Cardiac muscle cell (in vitro differentiated cells and primary cell): ENCODE data around the gene SCGB1C1. TPM values are rescaled to one million over a fixed set of nuclear protein-coding genes. Genes with fewer than 3 reads are reported as not detected.
"Not testable (repeated sequence)": the region's sequence is repeated elsewhere in the genome, so short reads cannot be mapped to it uniquely, and the experiment has no call there.

Experiments used
- DNase-seq, 2 donors: peaks; one replicate each; pipeline versions ENCODE4 v3.0.0 to v3.0.0-alpha.2; 2010 to 2017; ENCODE audit warnings: low read depth in 1 of 2, low spot score in 1 of 2
- H3K27ac ChIP-seq: fragments of 200-600 bp; sonication (generic); 2 replicates; pipeline ENCODE4 v1.5.1; 2016
- H3K27me3 ChIP-seq: fragments of 200-600 bp; sonication (generic); 2 replicates; pipeline ENCODE4 v1.6.0; 2016; ENCODE audit warnings: control low read depth
- H3K36me3 ChIP-seq: fragments of 200-600 bp; sonication (generic); 2 replicates; pipeline ENCODE4 v1.5.1; 2016; ENCODE audit warnings: control low read depth
- H3K4me1 ChIP-seq: fragments of 200-600 bp; sonication (generic); 2 replicates; pipeline ENCODE4 v1.8.1; 2017; ENCODE audit warnings: low read depth, mild to moderate bottlenecking, mixed run types
- H3K4me3 ChIP-seq: fragments of 200-600 bp; sonication (generic); 2 replicates; pipeline ENCODE4 v1.5.1; 2016; ENCODE audit warnings: mild to moderate bottlenecking
- H3K9me3 ChIP-seq: fragments of 200-600 bp; sonication (generic); 2 replicates; pipeline ENCODE4 v1.5.1; 2017; ENCODE audit warnings: low read depth, mild to moderate bottlenecking, control low read depth
- CTCF ChIP-seq: IDR thresholded peaks from 2 replicates; pipeline ENCODE4 v1.5.1; 2012; ENCODE audit warnings: low read depth, mild to moderate bottlenecking, low read length
- polyA plus RNA-seq: library from polyadenylated mRNA; unstranded; fragments of >200 nt; fragmentation: Nextera tagmentation; extraction: Ambion mirVana; gene quantifications from 2 replicates; pipeline ENCODE4 v1.2.1, GENCODE V29; 2016
- total RNA-seq: library from RNA; depleted of rRNA; stranded (reverse); fragments of >200 nt; gene quantifications from 2 replicates; pipeline ENCODE4 v1.2.3, GENCODE V29; 2016

The SCGB1C1 gene
- not detected in 2 replicates for total RNA-seq
- polyA plus RNA-seq = not detected in 2 replicates

- H3K36me3 ChIP-seq, DNase-seq, H3K9me3 ChIP-seq, H3K4me3 ChIP-seq, H3K27ac ChIP-seq, H3K27me3 ChIP-seq, H3K4me1 ChIP-seq: not testable (repeated sequence)
Measured at GRCh38 chr11:192674-193128, at the start of gene SCGB1C1. TSS of gene SCGB1C1 (plus strand) at chr11:193078. CDS start at chr11:193100, 22 bp downstream.

- DNase-seq, H3K36me3 ChIP-seq: not testable (repeated sequence)
Measured at GRCh38 chr11:180242-180641, 12.6 kb upstream of the SCGB1C1 start.

GRCh38 chr11:189200-189783 lies 3.6 kb upstream of the SCGB1C1 start:
- H3K4me3 ChIP-seq, H3K36me3 ChIP-seq, H3K27me3 ChIP-seq, H3K27ac ChIP-seq, H3K9me3 ChIP-seq, H3K4me1 ChIP-seq, DNase-seq: not testable (repeated sequence)

More at GRCh38 chr11:180242-180641, 12.6 kb upstream of the SCGB1C1 start:
- not testable (repeated sequence) for H3K27ac ChIP-seq, H3K4me3 ChIP-seq, H3K27me3 ChIP-seq, H3K4me1 ChIP-seq, H3K9me3 ChIP-seq

GRCh38 chr11:189843-190311 lies 3.0 kb upstream of the SCGB1C1 start:
- H3K4me1 ChIP-seq, H3K27ac ChIP-seq, H3K9me3 ChIP-seq, H3K27me3 ChIP-seq, H3K4me3 ChIP-seq, H3K36me3 ChIP-seq, DNase-seq: not testable (repeated sequence)
- TF ChIP-seq CTCF = peak; percentile 25

GRCh38 chr11:190546-190945 lies 2.3 kb upstream of the SCGB1C1 start:
- not testable (repeated sequence) for H3K4me3 ChIP-seq, H3K4me1 ChIP-seq, H3K27me3 ChIP-seq, H3K9me3 ChIP-seq, H3K36me3 ChIP-seq, H3K27ac ChIP-seq, DNase-seq

GRCh38 chr11:191490-192478 lies 1.1 kb upstream of the SCGB1C1 start:
- H3K4me3 ChIP-seq, DNase-seq, H3K4me1 ChIP-seq, H3K27ac ChIP-seq, H3K27me3 ChIP-seq, H3K36me3 ChIP-seq, H3K9me3 ChIP-seq: not testable (repeated sequence)
- TF ChIP-seq CTCF = peak; percentile 7

- H3K36me3 ChIP-seq, H3K4me1 ChIP-seq, H3K27ac ChIP-seq, DNase-seq, H3K4me3 ChIP-seq, H3K27me3 ChIP-seq, H3K9me3 ChIP-seq: not testable (repeated sequence)
Measured at GRCh38 chr11:193481-193880, 603 bp downstream of the SCGB1C1 start.
